ENCODE measurements around the gene MPV17. TPM values are rescaled to one million over a fixed set of nuclear protein-coding genes. Genes with fewer than 3 reads are reported as not detected.

MPV17 gene
- total and polyA plus RNA-seq, 2 of the 13 experiments (the other 11 are each of a cell fraction or from before 2014, with no cell fraction given), result 48.9 to 129 TPM

- TF ChIP-seq CEBPZ (IDR thresholded peaks at IDR 0.05; ENCODE audit: low read length), result no peak
- no peak for TF ChIP-seq FOXM1 (CRISPR knock-in tag; IDR thresholded peaks at IDR 0.05)
- TF ChIP-seq SP2 (CRISPR knock-in tag; IDR thresholded peaks at IDR 0.05), result peak; percentile 67
- no peak for TF ChIP-seq ZNF17 (CRISPR knock-in tag; IDR thresholded peaks at IDR 0.05)
- no peak for TF ChIP-seq CENPT (CRISPR knock-in tag; IDR thresholded peaks at IDR 0.05; ENCODE audit: low read depth)
- TF ChIP-seq MEIS2 (CRISPR knock-in tag; IDR thresholded peaks at IDR 0.05), result peak; percentile 40; the same call in 1 of the 2 replicates
- TF ChIP-seq NKX3-1 (CRISPR knock-in tag; IDR thresholded peaks at IDR 0.05), result peak; percentile 89; the same call in 1 of the 2 replicates
- TF ChIP-seq, protein P1, sequence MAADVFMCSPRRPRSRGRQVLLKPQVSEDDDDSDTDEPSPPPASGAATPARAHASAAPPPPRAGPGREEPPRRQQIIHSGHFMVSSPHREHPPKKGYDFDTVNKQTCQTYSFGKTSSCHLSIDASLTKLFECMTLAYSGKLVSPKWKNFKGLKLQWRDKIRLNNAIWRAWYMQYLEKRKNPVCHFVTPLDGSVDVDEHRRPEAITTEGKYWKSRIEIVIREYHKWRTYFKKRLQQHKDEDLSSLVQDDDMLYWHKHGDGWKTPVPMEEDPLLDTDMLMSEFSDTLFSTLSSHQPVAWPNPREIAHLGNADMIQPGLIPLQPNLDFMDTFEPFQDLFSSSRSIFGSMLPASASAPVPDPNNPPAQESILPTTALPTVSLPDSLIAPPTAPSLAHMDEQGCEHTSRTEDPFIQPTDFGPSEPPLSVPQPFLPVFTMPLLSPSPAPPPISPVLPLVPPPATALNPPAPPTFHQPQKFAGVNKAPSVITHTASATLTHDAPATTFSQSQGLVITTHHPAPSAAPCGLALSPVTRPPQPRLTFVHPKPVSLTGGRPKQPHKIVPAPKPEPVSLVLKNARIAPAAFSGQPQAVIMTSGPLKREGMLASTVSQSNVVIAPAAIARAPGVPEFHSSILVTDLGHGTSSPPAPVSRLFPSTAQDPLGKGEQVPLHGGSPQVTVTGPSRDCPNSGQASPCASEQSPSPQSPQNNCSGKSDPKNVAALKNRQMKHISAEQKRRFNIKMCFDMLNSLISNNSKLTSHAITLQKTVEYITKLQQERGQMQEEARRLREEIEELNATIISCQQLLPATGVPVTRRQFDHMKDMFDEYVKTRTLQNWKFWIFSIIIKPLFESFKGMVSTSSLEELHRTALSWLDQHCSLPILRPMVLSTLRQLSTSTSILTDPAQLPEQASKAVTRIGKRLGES (CRISPR knock-in tag; IDR thresholded peaks at IDR 0.05; ENCODE audit: borderline replicate concordance), result peak; percentile 71; the same call in 1 of the 2 replicates
- 0 out of 2 replicates have a peak, but pooled peaks have one; percentile 52 for TF ChIP-seq LBX2 (CRISPR knock-in tag; IDR thresholded peaks at IDR 0.05; ENCODE audit: borderline replicate concordance)
- TF ChIP-seq, protein P2, sequence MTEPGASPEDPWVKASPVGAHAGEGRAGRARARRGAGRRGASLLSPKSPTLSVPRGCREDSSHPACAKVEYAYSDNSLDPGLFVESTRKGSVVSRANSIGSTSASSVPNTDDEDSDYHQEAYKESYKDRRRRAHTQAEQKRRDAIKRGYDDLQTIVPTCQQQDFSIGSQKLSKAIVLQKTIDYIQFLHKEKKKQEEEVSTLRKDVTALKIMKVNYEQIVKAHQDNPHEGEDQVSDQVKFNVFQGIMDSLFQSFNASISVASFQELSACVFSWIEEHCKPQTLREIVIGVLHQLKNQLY (CRISPR knock-in tag; IDR thresholded peaks at IDR 0.05), result peak; percentile 91
- peak; percentile 84 for TF ChIP-seq HNF1B (CRISPR knock-in tag; IDR thresholded peaks at IDR 0.05)
- no peak for TF ChIP-seq HDAC6 (IDR thresholded peaks at IDR 0.05; ENCODE audit: low read depth, low read length)
- peak; percentile 94 for TF ChIP-seq RBFOX2 (IDR thresholded peaks at IDR 0.05; ENCODE audit: low read depth, low read length)
- TF ChIP-seq TAF15 (IDR thresholded peaks at IDR 0.05; ENCODE audit: low read depth, low read length, poor library complexity, severe bottlenecking), result no peak
- TF ChIP-seq JUND (CRISPR knock-in tag; IDR thresholded peaks at IDR 0.05), result 0 out of 2 replicates have a peak, but pooled peaks have one; percentile 6
- peak; percentile 76; the same call in 1 of the 2 replicates for TF ChIP-seq ZNF468 (CRISPR knock-in tag; IDR thresholded peaks at IDR 0.05)
Observed at GRCh38 chr2:27356382-27357181, 33.7 kb upstream of the MPV17 start, which contains the start of gene GTF3C2 (continued).

All from HepG2 (cell line).